ENCODE results near the gene SNX25.
"Not testable (repeated sequence)": the region's sequence is repeated elsewhere in the genome, so short reads cannot be mapped to it uniquely, and the experiment has no call there.

Gene SNX25

GRCh38 chr4:185209031-185209851 is at the start of gene SNX25:
TSS of gene SNX25 (plus strand) at chr4:185209598. CDS start at chr4:185209827, 229 bp downstream.
- peak; percentile 82 for DNase-seq

GRCh38 chr4:185165605-185166063 is 43.8 kb upstream of the SNX25 start:
- peak; percentile 57 for DNase-seq

DNA sequence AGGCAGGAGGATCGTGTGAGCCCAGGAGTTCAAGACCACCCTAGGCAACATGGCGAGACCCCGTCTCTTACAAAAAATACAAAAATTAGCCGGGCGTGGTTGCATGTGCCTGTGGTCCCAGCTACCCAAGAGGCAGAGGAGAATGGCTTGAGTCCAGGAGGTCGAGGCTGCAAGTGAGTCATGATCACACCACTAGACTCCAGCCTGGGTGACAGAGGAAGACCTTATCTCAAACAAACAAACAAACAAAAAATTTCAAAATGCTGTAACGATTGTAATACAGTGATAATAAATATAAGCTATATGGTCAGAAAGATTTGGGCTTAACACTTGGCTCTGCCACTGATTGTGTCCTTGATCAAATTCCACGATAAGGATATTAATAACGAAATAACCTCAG is 42.2 kb upstream of the SNX25 start:
- no peak for DNase-seq

DNA sequence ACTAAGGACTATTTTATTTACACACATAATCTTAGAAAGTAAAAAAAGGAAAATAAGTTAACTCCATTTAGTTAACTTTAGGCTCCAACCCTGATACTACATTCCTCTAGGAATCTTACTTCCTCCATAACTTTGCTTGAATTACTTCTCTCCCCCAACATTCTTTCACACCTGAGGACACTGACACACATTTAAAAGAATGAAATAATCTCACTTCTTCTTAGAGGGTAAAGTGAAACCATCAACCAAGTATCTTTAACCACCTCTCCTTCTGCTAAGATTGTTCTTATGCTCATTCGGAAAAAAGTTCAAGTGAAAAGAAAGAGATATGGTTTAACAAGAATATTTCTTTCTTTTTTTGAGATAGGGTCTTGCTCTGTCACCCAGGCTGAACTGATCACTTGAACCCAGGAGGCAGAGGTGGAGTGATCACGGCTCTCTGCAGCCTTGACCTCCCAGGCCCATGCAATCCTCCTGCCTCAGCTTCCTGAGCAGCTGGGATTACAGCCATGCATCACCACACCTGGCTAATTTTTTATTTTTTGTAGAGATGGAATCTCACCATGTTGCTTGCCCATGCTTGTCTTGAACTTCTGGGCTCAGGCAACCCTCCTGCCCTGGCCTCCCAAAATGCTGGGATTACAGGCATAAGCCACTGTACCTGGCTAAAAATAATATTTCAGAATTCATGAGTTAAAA is 37.9 kb upstream of the SNX25 start:
- no peak for DNase-seq

- DNase-seq, result no peak
These were observed 29.9 kb upstream of the SNX25 start for GRCh38 chr4:185179488-185179887.

GRCh38 chr4:185182239-185182638 is 27.2 kb upstream of the SNX25 start:
- DNase-seq, result no peak

- peak; percentile 86 for DNase-seq
These were observed 25.6 kb upstream of the SNX25 start for GRCh38 chr4:185183622-185184281.

GRCh38 chr4:185186769-185187168 is 22.6 kb upstream of the SNX25 start:
- no peak for DNase-seq

GRCh38 chr4:185189606-185190305 is 19.6 kb upstream of the SNX25 start:
- no peak for DNase-seq

- no peak for DNase-seq
These were observed 19.0 kb upstream of the SNX25 start for GRCh38 chr4:185190306-185190856.

- no peak for DNase-seq
These were observed 17.3 kb upstream of the SNX25 start for GRCh38 chr4:185192059-185192458.

- DNase-seq, result no peak
These were observed 14.2 kb upstream of the SNX25 start for GRCh38 chr4:185194924-185195888.

- DNase-seq, result no peak
These were observed 13.0 kb upstream of the SNX25 start for GRCh38 chr4:185196437-185196836.

DNA sequence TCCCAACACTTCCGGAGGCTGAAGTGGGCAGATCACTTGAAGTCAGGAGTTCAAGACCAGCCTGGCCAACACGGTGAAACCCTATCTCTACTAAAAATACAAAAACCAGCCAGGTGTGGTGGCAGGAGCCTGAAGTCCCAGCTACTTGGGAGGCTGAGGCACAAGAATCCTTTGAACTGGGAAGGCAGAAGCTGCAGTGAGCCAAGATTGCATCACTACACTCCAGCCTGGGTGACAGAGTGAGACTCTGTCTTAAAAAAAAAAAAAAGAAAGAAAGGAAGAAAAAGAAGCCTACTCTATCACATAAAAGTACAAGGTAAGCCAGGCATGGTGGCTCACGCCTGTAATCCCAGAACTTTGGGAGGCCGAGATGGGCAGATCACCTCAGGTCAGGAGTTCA is 11.2 kb upstream of the SNX25 start:
- not testable (repeated sequence) for DNase-seq

GRCh38 chr4:185201977-185202962 is 7.1 kb upstream of the SNX25 start:
- peak; percentile 54 for DNase-seq

DNA sequence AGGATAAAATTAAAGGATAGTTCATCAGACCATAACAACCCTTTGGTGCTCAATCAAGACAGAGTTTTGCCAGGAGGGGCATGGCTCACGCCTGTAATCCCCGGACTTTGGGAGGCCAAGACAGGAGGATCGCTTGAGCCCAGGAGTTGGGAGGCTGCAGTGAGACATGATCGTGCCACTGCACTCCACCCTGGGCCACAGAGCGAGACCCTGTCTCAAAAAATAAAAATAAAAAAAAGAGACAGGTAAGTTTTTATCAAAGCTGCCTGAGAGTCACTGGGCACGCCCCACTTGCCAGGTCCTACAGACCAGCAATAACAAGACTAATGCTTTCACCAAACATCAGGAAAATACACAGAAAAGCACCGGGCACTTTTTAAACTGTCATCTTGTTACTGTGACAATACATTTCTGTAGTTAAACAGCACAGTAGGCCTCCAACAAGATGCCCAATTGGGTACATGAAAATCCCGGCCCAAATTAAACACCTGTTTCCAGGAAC is 6.4 kb upstream of the SNX25 start:
- no peak for DNase-seq

DNA sequence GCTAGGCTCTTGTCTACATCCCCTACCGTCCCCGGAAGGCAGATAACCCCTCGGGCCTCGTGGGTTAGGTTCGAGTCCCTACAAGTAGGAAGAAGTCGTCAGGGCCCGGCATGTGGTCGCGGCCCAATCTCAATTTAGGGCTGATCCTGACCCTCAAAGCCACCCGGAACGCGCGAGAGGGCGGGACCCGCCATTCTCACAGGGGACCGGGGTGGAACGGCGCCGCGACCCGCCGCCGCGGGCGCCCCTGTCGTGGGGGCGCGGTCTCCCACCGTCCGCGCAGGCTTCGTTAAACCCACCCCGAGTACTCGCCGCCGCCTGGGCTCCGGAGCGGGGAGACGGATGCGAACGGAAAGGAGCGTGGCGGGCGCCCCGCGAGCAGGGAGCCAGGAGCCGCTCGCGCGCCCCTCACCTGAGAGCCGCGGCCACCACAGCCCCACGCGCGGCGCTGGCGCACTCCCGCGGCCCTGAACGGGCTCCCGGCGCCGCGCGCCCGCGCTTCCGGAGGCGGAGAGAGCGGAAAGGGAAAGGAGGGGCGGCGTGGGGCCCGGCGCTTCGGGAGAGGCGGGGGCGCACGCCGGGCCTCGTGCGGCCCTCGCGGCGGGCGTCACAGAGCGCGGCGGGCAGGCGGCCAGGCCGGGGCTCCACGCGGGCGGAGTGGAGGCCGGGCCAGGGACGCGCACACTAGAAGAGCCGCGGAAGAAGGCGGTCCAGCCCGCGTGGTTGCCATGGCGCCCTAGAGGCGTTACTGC is 5.7 kb upstream of the SNX25 start, which contains the start of gene CFAP97:
Gene CFAP97 (minus strand): TSS at position 515 of the 752 bp plus-strand sequence. CDS start 12,804 bp downstream, outside the sequence.
- DNase-seq, result peak; percentile 89

GRCh38 chr4:185204238-185204910 is 5.0 kb upstream of the SNX25 start:
- peak; percentile 20 for DNase-seq
